Psoas muscle (tissue), 8 donors: Measurements from ENCODE around the gene DSN1. TPM values are rescaled to one million over a fixed set of nuclear protein-coding genes. Genes with fewer than 3 reads are reported as not detected.

Source experiments
- ATAC-seq, 4 donors: fragments of 200-7000 bp; cut with Tn5 transposase; one replicate each; pipeline ENCODE4 v1.9.1; 2020; ENCODE audit warnings: moderate library complexity in 3 of 4, mild to moderate bottlenecking in 2 of 4
- DNase-seq, 2 donors: peaks; one replicate each; pipeline ENCODE4 v3.0.0-alpha.2; 2020
- H3K27ac ChIP-seq: fragments of 200-600 bp; one replicate; pipeline ENCODE4 v1.8.0; 2022
- H3K27me3 ChIP-seq, 3 donors: fragments of 200-600 bp in 1 of 3; one replicate each; pipeline versions ENCODE4 v1.6.1 to v1.8.0; 2013 to 2022; ENCODE audit warnings: low read length in 2 of 3, mild to moderate bottlenecking in 2 of 3, moderate library complexity in 1 of 3; ENCODE audit not compliant: insufficient read depth in 3 of 3
- H3K36me3 ChIP-seq, 2 donors: fragments of 200-600 bp in 1 of 2; one replicate each; pipeline versions ENCODE4 v1.6.1 to v1.8.0; 2013 to 2022; ENCODE audit warnings: low read depth in 1 of 2, mild to moderate bottlenecking in 1 of 2, moderate library complexity in 1 of 2; ENCODE audit not compliant: insufficient read depth in 1 of 2
- H3K4me1 ChIP-seq: fragments of 200-600 bp; one replicate; pipeline ENCODE4 v1.8.0; 2022
- H3K4me3 ChIP-seq: fragments of 200-600 bp; one replicate; pipeline ENCODE4 v1.8.0; 2022; ENCODE audit warnings: mild to moderate bottlenecking
- H3K9me3 ChIP-seq: fragments of 200-600 bp; one replicate; pipeline ENCODE4 v1.8.0; 2022
- WGBS, 3 donors: extraction: QIAGEN DNeasy Blood & Tissue Kit; methylation state at CpG; one replicate each; pipeline versions ENCODE4 v1.1.6 to v1.1.7; 2013; 5-methylcytosine and 5-hydroxymethylcytosine counted together
- intact Hi-C, 2 donors: fragments of 100-400 bp; cut with DNase I; formaldehyde crosslinking; loops; one replicate each; pipeline versions ENCODE4 v1.11.0 to v1.14.2; 2022
- polyA plus RNA-seq, 3 donors: library from polyadenylated mRNA; stranded (reverse); fragments of 200-250 nt; gene quantifications; one replicate each; pipeline ENCODE4 v1.2.3, GENCODE V29; 2013
- total RNA-seq, 4 donors: library from RNA; stranded (reverse); fragmentation: NEBNext Ultra II Directional in 2 of 4; extraction: Animal tissue kit (Norgen Biotek cat#: 25700) in 2 of 4; gene quantifications; one replicate each; pipeline versions ENCODE4 v1.2.1 to v1.2.4, GENCODE V29; 2021 to 2023
- TF ChIP-seq, protein P1 (sequence below): fragments of 200-600 bp; IDR thresholded peaks from one replicate; pipeline ENCODE4 v1.8.0; 2022; ENCODE audit warnings: antibody characterized with exemption
- donor health status: healthy with polysubstance abuse.
- donor health status: DM: no; HTN: no; CAD: no; lungs with moderate emphysema.
- donor health status: Bipolar disorder and iron deficiency.
- donor health status: healthy.
- donor health status: DM: yes; HTN: yes; CAD: no.
- donor health status: DM: no; HTN: no; CAD: no.
- donor health status: DM: no; HTN: no; CAD: no.
- donor health status: DM: yes; HTN: yes; CAD: no.

Gene DSN1
- total and polyA plus RNA-seq, 7 donors = 1.7 to 8.3 (median 3.0) TPM

DNA sequence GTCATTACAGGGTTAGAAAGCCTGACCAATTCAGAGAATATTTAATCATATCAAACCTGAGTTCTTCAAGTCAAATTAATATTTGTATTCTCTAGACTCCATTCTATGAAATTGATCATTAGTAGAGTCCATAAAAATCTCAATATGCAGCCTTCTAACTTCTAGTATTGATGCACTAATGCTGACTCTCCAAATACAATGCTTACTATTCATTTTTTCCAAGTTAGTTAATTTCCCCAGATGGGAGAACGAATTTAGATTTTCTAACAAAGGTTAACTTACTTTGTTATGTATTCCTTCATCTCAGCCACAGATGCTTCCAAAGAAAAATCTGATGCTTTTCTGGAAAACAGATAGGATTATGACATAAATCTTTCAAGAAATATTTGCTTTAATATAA is 15.3 kb downstream of the DSN1 start:
- H3K9me3 ChIP-seq = no peaks in the 10 kb centered on the region
- H3K27ac ChIP-seq = no peak overlapping the region
- H3K27me3 ChIP-seq = no peaks in the 10 kb centered on the region
- DNase-seq (no peak), ATAC-seq (no peak)
- intact Hi-C loops = loop anchor here in 1 of 2 donors (10.0 kb wide), 1 partner anchor 153 kb away; the partner anchor contains the start of gene RAB5IF
- 81 to 93% (median 87%) methylated on average over 1 of the region's 1 CpG for WGBS, 3 donors
- no peaks in the 10 kb centered on the region for H3K4me1 ChIP-seq
- H3K4me3 ChIP-seq = no peak overlapping the region
- TF ChIP-seq, protein P1, sequence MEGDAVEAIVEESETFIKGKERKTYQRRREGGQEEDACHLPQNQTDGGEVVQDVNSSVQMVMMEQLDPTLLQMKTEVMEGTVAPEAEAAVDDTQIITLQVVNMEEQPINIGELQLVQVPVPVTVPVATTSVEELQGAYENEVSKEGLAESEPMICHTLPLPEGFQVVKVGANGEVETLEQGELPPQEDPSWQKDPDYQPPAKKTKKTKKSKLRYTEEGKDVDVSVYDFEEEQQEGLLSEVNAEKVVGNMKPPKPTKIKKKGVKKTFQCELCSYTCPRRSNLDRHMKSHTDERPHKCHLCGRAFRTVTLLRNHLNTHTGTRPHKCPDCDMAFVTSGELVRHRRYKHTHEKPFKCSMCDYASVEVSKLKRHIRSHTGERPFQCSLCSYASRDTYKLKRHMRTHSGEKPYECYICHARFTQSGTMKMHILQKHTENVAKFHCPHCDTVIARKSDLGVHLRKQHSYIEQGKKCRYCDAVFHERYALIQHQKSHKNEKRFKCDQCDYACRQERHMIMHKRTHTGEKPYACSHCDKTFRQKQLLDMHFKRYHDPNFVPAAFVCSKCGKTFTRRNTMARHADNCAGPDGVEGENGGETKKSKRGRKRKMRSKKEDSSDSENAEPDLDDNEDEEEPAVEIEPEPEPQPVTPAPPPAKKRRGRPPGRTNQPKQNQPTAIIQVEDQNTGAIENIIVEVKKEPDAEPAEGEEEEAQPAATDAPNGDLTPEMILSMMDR = no peak
- H3K36me3 ChIP-seq = peaks cover 0 to 6% of the 10 kb centered on the region in 2 donors

DNA sequence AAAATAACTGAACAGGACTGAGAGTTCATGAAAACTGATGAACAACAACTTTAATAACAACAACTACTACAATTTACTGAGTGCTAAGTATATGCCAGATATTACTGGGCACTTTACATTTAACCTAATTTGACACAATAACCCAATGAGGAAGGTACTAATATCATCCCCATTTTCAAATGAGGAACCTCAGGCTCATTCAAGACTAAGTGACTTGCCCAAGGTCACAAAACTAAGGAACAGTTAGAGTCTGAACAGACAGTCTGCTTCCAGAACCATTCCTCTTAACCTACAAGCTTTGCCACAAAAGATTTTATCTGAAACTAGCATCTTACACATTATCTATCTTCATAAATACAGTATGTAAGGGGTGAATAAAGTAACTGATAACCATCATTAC is 17.1 kb downstream of the DSN1 start:
- DNase-seq (no peak), ATAC-seq (no peak)
- Histone ChIP-seq H3K27me3 (no peaks in the 10 kb centered on the region), H3K9me3 (no peaks in the 10 kb centered on the region), H3K4me3 (no peak overlapping the region), H3K27ac (no peak overlapping the region), H3K36me3 (peaks cover 0 to 13% of the 10 kb centered on the region in 2 donors), H3K4me1 (no peaks in the 10 kb centered on the region)
- intact Hi-C loops = loop anchor here in 1 of 2 donors (10.0 kb wide), 1 partner anchor 152 kb away; the partner anchor contains the start of gene RAB5IF
- TF ChIP-seq, protein P1 = no peak

DNA sequence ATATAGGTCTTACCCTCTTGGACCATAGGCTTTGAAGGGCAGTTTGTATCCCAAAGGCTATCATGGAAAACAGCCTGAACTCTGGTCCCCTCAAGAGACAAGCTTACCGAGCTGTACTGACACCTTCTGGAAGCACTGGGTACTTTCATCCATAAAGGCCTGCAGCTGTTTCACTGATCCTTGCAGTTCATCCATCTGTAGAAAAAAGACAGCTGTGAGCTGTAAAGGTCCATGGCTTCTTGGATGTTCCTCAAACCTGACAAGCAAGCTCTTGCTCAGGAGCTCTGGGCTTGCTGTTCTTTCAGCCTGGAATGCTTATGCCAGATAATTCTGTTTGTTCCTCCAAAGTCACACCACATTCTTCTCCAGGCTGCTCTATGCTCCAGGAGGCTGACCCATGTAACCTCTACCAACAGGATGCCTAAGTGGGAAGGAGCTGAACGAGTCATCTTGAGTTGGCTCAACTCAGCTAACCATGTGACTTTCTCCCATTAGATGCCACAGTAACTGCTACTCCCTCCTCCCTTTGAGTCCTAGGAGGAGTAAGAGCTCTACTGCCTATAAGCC is 18.8 kb downstream of the DSN1 start:
- ATAC-seq = peak; percentile 96 to 99 (median 97)
- Histone ChIP-seq H3K27me3 (no peaks in the 10 kb centered on the region), H3K36me3 (peaks cover 0 to 13% of the 10 kb centered on the region in 2 donors), H3K9me3 (no peaks in the 10 kb centered on the region), H3K27ac (no peak overlapping the region), H3K4me1 (no peaks in the 10 kb centered on the region), H3K4me3 (no peak overlapping the region)
- intact Hi-C loops = loop anchor here (2.0 to 10.0 kb wide), 3 partner anchors 36 to 150 kb away; partner anchors contain the start of gene RAB5IF (in 1 of the 2)
- no peak for DNase-seq
- TF ChIP-seq, protein P1 = peak; percentile 83
- 0 to 4% (median 1%) methylated on average over 2 of the region's 2 CpGs for WGBS, 3 donors

DNA sequence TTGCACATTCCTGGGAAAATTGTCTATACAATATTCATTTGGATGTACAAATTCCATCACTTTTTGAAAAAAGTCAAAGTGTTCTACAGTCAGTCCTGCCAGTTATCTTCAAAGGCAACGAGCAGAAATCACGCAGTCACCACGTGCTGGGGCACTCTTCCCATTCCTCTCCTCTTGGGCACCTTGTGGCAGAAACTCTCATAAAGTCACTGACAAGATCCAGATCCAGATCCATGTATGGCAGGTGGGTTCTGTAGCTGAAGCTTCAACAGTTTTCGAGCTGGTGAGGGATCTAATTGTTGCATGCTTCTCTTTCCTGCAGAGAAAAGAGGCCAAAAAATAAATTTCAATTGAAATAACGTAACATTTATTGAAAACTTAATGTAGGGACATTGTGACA is 21.0 kb downstream of the DSN1 start:
- TF ChIP-seq, protein P1 = no peak
- H3K9me3 ChIP-seq = no peaks in the 10 kb centered on the region
- no peaks in the 10 kb centered on the region for H3K4me1 ChIP-seq
- no peak overlapping the region for H3K27ac ChIP-seq
- intact Hi-C loops = loop anchor here in 1 of 2 donors (10.0 kb wide), 1 partner anchor 148 kb away; the partner anchor contains the start of gene RAB5IF
- DNase-seq (no peak), ATAC-seq (no peak)
- H3K27me3 ChIP-seq = no peaks in the 10 kb centered on the region
- 91 to 93% (median 91%) methylated on average over 5 of the region's 5 CpGs for WGBS, 3 donors
- no peak overlapping the region for H3K4me3 ChIP-seq
- H3K36me3 ChIP-seq = peaks cover 0 to 13% of the 10 kb centered on the region in 2 donors
